NCI-H748 (cell line): Measurements from ENCODE around the gene LRRFIP1.

Source experiments
- DNase-seq: peaks from one replicate; lab custom pipeline; 2025; ENCODE audit not compliant: unreplicated experiment; lab: John Stamatoyannopoulos, UW

Gene LRRFIP1

GRCh38 chr2:237721458-237721857 is 94.1 kb downstream of the LRRFIP1 start:
- DNase-seq = no peak

DNA sequence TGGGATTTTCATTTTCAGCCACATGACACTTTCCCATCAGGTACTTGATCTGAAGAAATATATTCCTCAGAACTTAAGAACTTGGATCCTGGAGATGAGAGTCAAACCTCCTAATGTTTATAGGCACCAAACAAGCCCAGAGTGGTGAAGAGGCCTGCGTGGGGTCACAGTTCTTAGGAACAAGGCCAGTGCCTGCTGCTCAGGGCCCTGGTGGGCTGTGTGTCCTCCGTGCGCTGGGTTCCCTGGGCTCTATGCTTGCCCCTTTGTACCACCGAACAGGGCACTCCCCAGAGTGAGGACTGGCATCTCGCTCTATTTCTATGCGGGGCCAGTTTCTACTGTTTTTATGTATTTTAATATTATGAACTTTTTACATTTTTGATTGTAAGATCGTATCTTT is 95.2 kb downstream of the LRRFIP1 start:
- no peak for DNase-seq

DNA sequence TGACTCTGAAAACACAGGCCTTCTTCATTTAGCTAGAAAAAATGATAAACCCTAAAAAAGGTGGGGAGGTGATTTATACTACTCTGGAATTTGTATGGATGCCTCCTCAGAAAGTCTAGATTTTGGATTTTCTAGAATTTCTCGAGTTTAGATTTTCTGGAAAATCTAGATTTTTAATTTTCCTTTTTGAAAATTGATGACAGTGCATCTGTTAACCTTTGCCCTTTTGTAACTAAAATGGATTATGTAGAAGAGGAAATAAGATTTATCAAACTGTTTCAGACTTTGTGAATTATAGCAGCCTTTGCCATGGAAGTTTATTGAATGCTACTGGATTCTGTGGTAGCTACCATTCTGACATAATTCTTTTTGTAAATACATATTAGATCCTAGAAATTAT is 95.6 kb downstream of the LRRFIP1 start:
- DNase-seq = no peak

GRCh38 chr2:237723602-237724001 is 96.2 kb downstream of the LRRFIP1 start:
- DNase-seq = peak; percentile 88

DNA sequence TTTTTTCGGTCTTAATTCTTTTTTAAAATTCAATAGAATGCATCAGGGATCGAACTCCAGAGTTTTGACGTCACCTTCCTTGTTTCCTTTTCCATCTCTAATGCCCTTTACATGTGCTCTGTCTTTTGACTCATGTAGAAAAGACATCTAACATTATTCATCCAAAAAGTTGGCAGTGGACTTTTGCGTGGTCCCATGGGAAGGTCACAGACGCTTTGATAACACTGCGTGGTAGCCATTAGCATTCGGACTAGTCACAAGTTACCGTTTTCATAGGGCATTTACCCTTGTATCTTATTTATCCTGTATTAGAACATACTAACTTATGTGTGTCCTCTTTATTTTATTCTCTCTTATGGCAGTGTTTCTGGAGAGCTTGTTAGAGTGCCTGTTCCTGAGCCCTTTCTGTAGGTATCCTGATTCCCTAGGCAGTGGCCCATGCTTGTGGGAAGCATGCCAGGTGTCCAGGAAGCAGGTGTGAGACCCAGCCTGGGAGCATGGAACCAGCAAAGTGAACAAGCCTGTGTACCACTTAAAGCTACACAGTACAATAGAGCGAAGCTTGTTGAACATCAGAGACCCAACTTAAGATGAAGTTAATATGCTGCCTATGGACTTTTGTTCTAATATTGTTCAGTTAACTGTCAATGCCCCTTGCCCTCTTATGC is 97.6 kb downstream of the LRRFIP1 start:
- DNase-seq = peak; percentile 91

DNA sequence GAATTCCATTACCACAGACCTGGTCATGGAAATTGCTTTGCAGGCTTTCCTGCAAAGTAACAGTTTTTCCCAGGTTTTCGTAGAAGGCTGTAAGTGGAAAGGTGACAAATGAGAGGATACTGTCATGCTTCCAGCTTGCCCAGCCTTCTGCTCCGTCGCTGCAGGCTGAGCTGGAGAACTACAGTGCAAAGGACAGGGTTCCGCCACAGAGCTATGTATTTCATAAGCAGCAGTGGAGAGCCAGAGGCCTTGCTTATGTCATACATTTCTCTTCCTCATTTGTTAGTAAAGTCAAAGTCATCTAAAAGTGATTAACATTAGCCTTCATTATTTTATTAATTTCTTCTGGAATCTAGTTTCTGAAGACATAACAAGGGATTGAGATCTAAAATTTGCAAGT is 98.3 kb downstream of the LRRFIP1 start:
- DNase-seq = peak; percentile 35

GRCh38 chr2:237726401-237726830 is 99.0 kb downstream of the LRRFIP1 start:
- DNase-seq = peak; percentile 99

DNA sequence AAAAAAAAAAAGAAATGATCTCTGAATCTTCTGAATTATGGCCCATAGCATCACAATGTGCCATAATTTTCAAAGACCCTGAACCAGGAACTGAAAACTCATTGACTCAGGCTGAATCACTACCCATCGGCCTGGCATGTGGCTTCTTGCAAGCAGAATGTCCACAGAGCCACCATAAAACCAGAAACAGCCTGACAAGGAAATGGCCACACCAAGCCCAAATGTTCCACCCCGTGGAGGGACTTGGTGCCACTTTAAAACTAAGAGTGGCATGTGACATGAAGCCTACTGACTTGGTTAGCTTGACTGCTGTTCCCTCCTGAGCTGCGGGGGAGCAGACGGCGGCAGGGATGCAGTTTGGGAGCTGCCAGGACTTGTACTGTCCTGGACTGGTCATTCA is 100.0 kb downstream of the LRRFIP1 start:
- DNase-seq = no peak

DNA sequence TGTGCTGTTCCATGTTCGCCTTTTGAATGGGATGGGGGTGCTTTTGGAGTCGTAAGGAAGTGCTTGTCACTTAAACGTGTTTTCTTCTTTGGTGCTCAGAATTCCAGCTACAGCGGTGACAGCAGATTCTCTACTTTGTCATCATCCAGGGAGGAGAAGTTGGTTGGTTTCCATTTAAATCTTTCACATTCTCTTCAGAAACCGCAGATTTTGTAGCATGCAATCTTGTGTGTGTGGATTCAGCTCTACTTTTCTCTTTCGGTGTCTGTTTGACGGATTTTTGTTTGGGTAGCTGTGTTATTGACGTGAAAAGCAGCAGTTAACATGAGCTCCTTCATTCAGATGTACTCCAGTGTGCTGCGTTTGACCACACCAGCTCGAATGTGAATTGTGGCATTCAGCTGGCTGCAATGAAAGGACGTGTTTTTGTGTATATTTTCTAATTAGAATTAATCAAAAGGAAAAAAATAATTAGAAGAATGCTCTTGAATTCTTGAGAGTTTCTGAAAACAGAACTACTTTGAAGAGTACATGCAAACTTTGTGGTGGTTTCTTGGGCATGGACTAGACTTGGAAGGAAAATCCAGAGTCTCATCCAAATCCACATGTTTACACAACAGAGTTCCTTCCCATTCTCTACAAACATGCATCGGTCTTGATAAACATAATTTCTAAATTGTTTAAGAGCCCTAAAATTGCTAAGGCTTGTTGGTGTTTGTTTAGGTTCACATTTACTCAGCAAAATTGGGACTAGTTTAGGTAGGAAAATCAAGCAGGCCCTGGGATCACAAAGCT is 102.5 kb downstream of the LRRFIP1 start:
- no peak for DNase-seq

GRCh38 chr2:237731663-237732062 is 104.3 kb downstream of the LRRFIP1 start:
- no peak for DNase-seq

- DNase-seq = no peak
Measured at GRCh38 chr2:237732070-237732469, 104.7 kb downstream of the LRRFIP1 start.

- DNase-seq = no peak
Measured at GRCh38 chr2:237732790-237733381, 105.5 kb downstream of the LRRFIP1 start.

DNA sequence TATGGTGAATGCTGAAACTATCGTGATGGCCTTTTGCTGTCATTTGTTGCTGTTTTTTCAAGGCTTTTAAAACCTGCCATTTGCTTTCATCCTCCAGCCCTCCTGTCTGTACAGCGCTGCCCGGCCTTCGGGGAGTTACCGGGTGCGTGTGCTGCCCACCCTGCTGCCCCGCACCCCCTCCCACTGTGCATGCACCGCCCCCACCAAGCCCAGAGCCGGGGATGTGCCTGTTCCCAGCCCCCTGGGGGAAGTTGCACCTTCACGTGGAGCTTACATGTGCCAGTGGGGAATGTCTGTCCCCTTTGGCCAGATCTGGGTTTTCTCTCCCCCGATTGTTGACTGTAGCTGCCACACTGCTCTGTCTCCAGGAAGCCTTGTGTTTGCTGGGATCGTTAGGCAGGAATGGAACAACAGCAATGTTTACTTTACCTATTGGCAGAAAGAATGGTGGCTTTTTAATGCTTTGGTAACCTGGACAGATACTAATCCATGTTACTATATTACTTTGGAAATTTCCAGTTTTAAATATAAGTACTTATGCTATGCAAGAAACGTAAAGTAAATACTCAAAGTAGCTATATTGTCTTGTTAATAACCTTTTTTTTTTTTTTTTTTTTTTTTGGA is 106.4 kb downstream of the LRRFIP1 start:
- DNase-seq = peak; percentile 41

- DNase-seq = no peak
Measured at GRCh38 chr2:237734905-237735623, 107.7 kb downstream of the LRRFIP1 start.

GRCh38 chr2:237735798-237736197 is 108.4 kb downstream of the LRRFIP1 start:
- DNase-seq = no peak

- no peak for DNase-seq
Measured at GRCh38 chr2:237736783-237737182, 109.4 kb downstream of the LRRFIP1 start.

- DNase-seq = no peak
Measured at GRCh38 chr2:237737196-237737865, 109.9 kb downstream of the LRRFIP1 start.

DNA sequence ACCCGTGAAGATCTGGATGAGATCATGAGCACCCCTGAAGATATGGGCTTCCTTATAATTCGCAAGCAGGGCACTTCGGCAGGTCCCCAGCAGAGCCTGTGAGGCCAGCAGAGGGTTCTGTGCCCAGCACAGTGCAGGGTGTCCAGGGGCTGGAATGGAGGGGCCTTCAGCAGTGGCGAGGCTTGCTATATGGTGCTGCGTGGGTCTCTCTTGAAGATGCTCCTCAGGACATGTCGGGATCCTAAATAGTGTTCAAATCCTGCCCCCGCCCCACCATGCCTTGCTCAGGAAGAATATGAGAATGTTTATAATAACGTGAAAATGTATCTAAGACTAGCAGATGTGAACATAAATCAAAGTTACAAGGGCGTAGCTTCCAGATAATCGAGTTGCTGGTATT is 110.9 kb downstream of the LRRFIP1 start:
- no peak for DNase-seq

DNA sequence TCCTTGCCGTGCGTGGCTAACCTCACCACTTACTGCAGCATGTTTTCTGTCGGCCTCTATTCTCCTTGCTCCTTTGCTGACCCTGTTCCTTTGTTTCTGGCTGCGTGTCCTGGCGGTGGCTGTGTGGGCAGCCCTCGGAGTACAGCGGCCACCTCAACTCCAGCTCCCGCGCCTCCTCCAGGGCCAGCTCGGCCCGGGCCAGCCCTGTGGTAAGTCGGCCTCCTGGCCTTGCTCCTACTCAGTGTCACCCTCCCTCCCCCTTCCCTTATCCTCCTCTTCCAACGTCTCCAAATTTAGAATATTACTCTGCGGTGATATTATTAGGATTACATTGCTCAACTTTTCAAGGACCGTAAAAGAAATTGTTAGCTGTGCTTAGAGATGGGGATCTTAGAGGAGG is 111.7 kb downstream of the LRRFIP1 start:
- no peak for DNase-seq

DNA sequence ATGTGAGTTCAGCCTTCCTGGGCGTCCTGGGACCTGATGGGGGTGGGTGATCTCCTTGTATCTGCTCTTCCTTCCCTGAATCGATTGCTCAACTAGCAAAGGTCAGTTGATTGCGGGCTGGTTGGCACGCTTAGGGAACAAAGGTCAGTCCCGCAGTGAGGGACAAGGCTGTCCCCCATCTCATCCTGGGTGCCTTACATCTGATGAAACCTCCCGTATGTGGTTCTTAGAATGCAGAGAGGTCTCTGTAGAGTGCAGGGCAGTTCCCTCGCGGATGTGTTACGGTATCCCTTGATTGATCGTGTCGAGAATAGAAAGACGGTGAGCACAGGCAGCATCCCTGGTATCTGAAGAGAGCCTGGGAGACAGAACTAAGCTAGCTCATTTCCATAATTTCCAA is 114.8 kb downstream of the LRRFIP1 start:
- DNase-seq = no peak

DNA sequence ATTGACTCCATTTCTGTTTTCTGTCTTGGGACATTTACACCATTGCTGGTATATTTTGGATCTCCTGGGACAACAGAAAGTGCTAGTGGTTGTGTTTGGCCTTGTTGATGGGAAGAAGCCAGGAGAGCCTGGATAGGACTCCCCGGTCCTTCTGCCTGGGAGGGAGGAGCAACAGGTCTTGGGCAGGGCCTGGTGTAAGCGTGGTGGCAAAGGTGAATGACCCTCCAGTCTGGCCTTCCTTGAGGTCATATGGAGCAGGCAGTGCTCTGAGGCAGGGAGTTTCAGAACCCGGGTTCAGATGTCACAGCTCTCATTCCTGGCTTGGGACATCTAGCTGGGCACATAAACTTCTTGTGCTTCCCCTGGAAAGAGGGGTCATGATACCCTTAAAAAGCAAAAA is 115.2 kb downstream of the LRRFIP1 start:
- no peak for DNase-seq
